ENCODE measurements around the gene UBR4. TPM values are rescaled to one million over a fixed set of nuclear protein-coding genes. Genes with fewer than 3 reads are reported as not detected.

Gene UBR4
- total and polyA plus RNA-seq, 5 donors = 48.9 to 70.3 (median 64.5) TPM

DNA sequence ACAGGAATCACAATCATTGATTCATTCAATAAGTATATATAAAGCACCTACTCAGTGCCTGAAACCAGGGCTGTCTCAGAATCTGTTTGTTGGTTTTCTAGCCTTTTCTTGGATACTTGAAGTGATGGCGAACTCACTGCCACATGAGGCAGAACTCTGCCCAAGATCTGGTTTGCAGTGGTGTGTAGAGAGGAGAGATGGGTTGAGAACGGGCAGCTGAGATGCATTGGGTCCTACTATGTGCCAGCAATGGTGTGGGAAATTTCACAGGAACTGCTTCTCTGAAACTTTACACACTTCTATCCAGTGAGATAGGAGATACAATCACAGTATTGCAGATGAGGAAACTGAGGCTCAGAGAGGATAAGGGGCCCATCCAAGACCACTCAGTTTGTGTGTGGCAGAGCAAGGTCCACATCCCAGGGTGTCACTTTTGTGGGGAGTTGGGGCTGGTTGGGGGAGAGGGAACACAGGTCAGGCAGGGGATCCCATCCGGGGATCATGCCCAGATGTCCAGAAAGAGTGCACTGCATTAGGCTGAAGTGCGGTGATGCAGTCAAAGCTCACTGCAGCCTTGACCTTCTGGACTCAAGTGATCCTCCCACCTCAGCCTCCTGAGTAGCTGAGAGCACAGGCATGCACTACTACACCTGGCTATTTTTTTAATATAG is 169.9 kb downstream of the UBR4 start:
- intact Hi-C loops (cut with DNase I) = no loop called here
- 87% methylated on average over 4 of the region's 4 CpGs for WGBS
- ATAC-seq (no peak), DNase-seq (no peak)
- Histone ChIP-seq H3K27me3 (ENCODE audit: control insufficient read depth, insufficient read depth) (no peaks in the 10 kb centered on the region), H3K4me3 (ENCODE audit: low read length) (no peak overlapping the region), H3K9me3 (ENCODE audit: control insufficient read depth, low read length) (no peaks in the 10 kb centered on the region), H3K27ac (ENCODE audit: low read length) (no peak overlapping the region), H3K4me1 (ENCODE audit: control insufficient read depth, insufficient read depth, low read length) (peaks cover 2% of the 10 kb centered on the region)

- WGBS = 85% methylated on average over 5 of the region's 5 CpGs
- intact Hi-C loops (cut with DNase I) = no loop called here
- Histone ChIP-seq H3K9me3 (ENCODE audit: control insufficient read depth, low read length) (no peaks in the 10 kb centered on the region), H3K27ac (ENCODE audit: low read length) (no peak overlapping the region), H3K4me3 (ENCODE audit: low read length) (no peak overlapping the region), H3K27me3 (ENCODE audit: control insufficient read depth, insufficient read depth) (no peaks in the 10 kb centered on the region), H3K4me1 (ENCODE audit: control insufficient read depth, insufficient read depth, low read length) (peaks cover 2% of the 10 kb centered on the region)
- no peak for DNase-seq
- no peak for ATAC-seq
These were observed 171.3 kb downstream of the UBR4 start for GRCh38 chr1:19038732-19039131.

DNA sequence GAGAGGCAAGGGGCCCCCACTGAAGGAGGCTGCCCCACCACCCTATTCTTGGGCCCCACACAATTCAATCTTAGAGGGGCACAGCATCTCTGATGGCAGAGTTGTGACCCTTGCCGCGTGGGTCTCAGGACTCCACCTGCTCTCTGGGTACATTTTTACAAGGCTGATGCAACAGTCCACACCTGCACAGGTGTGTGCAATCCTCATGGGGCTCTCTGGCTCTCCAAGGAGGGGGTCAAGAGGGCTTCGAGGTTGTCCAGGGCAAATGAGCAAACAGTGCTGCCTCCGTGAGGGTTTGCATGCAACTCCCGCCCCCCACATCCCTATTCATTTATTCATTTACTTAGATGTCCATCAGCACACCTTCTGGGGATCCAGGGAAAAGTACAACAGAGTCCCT is 172.0 kb downstream of the UBR4 start:
- Histone ChIP-seq H3K4me1 (ENCODE audit: control insufficient read depth, insufficient read depth, low read length) (peaks cover 2% of the 10 kb centered on the region), H3K9me3 (ENCODE audit: control insufficient read depth, low read length) (no peaks in the 10 kb centered on the region), H3K4me3 (ENCODE audit: low read length) (no peak overlapping the region), H3K27ac (ENCODE audit: low read length) (no peak overlapping the region), H3K27me3 (ENCODE audit: control insufficient read depth, insufficient read depth) (no peaks in the 10 kb centered on the region)
- ATAC-seq (no peak), DNase-seq (peak in 1 of 3 donors; percentile 12)
- 84% methylated on average over 5 of the region's 5 CpGs for WGBS
- intact Hi-C loops (cut with DNase I) = no loop called here

DNA sequence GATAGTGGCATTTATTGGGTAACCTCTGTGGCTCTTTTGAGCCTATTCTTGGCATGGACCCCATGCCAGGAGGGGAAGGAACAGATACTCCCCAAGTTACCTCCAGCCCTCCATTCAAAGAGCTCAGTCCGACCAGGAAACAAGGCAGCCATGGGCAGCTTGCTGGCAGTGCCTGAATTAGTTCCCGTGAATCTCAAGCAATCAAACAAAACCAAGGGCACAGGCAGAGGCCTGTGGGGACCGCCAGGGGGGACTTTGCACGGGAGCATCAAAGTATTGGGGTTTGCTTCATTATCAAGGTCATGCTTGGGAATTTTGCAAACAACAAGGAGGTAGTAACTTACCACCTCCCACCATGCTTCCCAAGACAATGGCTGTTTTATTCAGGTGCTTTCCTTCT is 172.4 kb downstream of the UBR4 start:
- Histone ChIP-seq H3K4me1 (ENCODE audit: control insufficient read depth, insufficient read depth, low read length) (peaks cover 2% of the 10 kb centered on the region), H3K4me3 (ENCODE audit: low read length) (no peak overlapping the region), H3K9me3 (ENCODE audit: control insufficient read depth, low read length) (no peaks in the 10 kb centered on the region), H3K27ac (ENCODE audit: low read length) (no peak overlapping the region), H3K27me3 (ENCODE audit: control insufficient read depth, insufficient read depth) (no peaks in the 10 kb centered on the region)
- no peak for DNase-seq
- intact Hi-C loops (cut with DNase I) = no loop called here
- no peak for ATAC-seq
- 80% methylated on average over 4 of the region's 4 CpGs for WGBS

GRCh38 chr1:19036813-19037605 is 173.1 kb downstream of the UBR4 start:
- H3K27me3 ChIP-seq (ENCODE audit: control insufficient read depth, insufficient read depth) = no peaks in the 10 kb centered on the region
- H3K4me1 ChIP-seq (ENCODE audit: control insufficient read depth, insufficient read depth, low read length) = peaks cover 2% of the 10 kb centered on the region
- whole genome bisulfite sequencing = 88% methylated on average over 15 of the region's 15 CpGs
- intact Hi-C loops (cut with DNase I) = no loop called here
- H3K4me3 ChIP-seq (ENCODE audit: low read length) = no peak overlapping the region
- no peaks in the 10 kb centered on the region for H3K9me3 ChIP-seq (ENCODE audit: control insufficient read depth, low read length)
- DNase-seq (peak in 1 of 3 donors; percentile 18), ATAC-seq (no peak)
- no peak overlapping the region for H3K27ac ChIP-seq (ENCODE audit: low read length)

GRCh38 chr1:19036041-19036812 is 173.8 kb downstream of the UBR4 start:
- DNase-seq (peak in 2 of 3 donors; percentile 65 to 68), ATAC-seq (peak; percentile 54 to 77)
- intact Hi-C loops (cut with DNase I) = no loop called here
- WGBS = 35% methylated on average over 17 of the region's 17 CpGs
- Histone ChIP-seq H3K9me3 (ENCODE audit: control insufficient read depth, low read length) (no peaks in the 10 kb centered on the region), H3K4me3 (ENCODE audit: low read length) (no peak overlapping the region), H3K27me3 (ENCODE audit: control insufficient read depth, insufficient read depth) (no peaks in the 10 kb centered on the region), H3K27ac (ENCODE audit: low read length) (no peak overlapping the region), H3K4me1 (ENCODE audit: control insufficient read depth, insufficient read depth, low read length) (peaks cover 2% of the 10 kb centered on the region)

GRCh38 chr1:19035377-19036040 is 174.6 kb downstream of the UBR4 start:
- peak; percentile 7 to 63 for ATAC-seq
- Histone ChIP-seq H3K4me1 (ENCODE audit: control insufficient read depth, insufficient read depth, low read length) (peaks cover 2% of the 10 kb centered on the region), H3K27me3 (ENCODE audit: control insufficient read depth, insufficient read depth) (no peaks in the 10 kb centered on the region), H3K27ac (ENCODE audit: low read length) (no peak overlapping the region), H3K4me3 (ENCODE audit: low read length) (no peak overlapping the region), H3K9me3 (ENCODE audit: control insufficient read depth, low read length) (no peaks in the 10 kb centered on the region)
- DNase-seq = peak in 1 of 3 donors; percentile 18
- WGBS = 60% methylated on average over 7 of the region's 7 CpGs
- intact Hi-C loops (cut with DNase I) = no loop called here

- DNase-seq (peak in 1 of 3 donors; percentile 55), ATAC-seq (no peak)
- intact Hi-C loops (cut with DNase I) = no loop called here
- H3K4me1 ChIP-seq (ENCODE audit: control insufficient read depth, insufficient read depth, low read length) = peaks cover 2% of the 10 kb centered on the region
- no peaks in the 10 kb centered on the region for H3K9me3 ChIP-seq (ENCODE audit: control insufficient read depth, low read length)
- H3K27me3 ChIP-seq (ENCODE audit: control insufficient read depth, insufficient read depth) = no peaks in the 10 kb centered on the region
- no peak overlapping the region for H3K27ac ChIP-seq (ENCODE audit: low read length)
- 83% methylated on average over 10 of the region's 10 CpGs for WGBS
- H3K4me3 ChIP-seq (ENCODE audit: low read length) = no peak overlapping the region
These were observed 175.3 kb downstream of the UBR4 start for GRCh38 chr1:19034721-19035120.

DNA sequence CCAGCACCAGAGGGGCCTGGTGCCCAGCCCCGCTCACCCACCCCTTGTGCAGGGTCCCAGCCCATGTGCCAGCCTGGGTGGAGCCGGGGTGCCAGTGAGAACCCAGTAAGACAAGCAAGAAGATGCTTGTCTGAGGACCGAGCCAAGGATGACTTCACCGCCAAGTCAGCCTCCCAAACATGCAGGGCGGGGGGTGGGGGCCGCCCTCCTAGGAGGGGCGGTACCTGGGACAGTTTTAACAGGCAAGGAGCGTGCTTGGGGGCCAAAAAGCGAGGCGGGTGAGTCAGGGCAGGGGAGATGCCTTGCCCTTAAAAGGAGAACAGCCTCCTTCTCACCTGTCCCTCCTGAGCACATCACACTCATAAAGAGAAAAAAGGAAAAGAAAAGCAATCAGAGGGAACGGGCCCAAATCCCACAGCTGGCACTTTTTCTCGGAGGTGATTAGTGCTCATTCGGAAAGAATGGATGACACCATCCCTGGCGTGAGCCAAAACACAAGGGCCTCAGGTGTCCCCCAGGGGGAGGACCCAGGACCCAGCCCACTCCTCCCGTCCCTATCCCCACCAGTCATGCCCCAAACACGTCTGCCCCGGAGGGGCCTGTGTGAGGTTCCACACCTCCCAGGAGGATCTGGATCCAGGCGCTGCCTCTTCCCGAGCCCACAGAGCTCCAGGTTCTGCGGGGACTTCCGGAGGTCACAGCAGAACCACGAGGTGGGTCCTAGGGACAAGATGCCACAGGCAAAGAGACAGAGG is 176.0 kb downstream of the UBR4 start:
- no peak overlapping the region for H3K27ac ChIP-seq (ENCODE audit: low read length)
- no peak for ATAC-seq
- H3K4me3 ChIP-seq (ENCODE audit: low read length) = no peak overlapping the region
- no peaks in the 10 kb centered on the region for H3K9me3 ChIP-seq (ENCODE audit: control insufficient read depth, low read length)
- H3K27me3 ChIP-seq (ENCODE audit: control insufficient read depth, insufficient read depth) = no peaks in the 10 kb centered on the region
- 86% methylated on average over 22 of the region's 22 CpGs for WGBS
- intact Hi-C loops (cut with DNase I) = no loop called here
- peaks cover 2% of the 10 kb centered on the region for H3K4me1 ChIP-seq (ENCODE audit: control insufficient read depth, insufficient read depth, low read length)
- peak in 1 of 3 donors; percentile 22 for DNase-seq

DNA sequence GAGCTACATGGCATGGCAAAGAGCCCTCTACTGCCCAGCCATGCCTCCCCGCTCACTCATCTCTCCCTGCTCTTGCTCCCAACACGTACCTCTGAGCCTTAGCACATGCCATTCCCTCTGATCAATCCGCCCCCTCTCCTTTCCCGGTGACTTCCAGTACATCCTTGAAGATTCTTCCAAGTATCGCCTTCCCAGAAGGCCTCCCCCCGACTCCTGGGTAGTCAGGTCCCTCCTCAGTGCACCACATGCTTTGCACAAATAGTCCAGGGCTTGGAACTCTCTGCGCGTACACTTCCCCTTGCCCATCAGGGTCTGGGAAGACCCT is 176.6 kb downstream of the UBR4 start:
- Histone ChIP-seq H3K4me1 (ENCODE audit: control insufficient read depth, insufficient read depth, low read length) (peaks cover 2% of the 10 kb centered on the region), H3K4me3 (ENCODE audit: low read length) (no peak overlapping the region), H3K27me3 (ENCODE audit: control insufficient read depth, insufficient read depth) (no peaks in the 10 kb centered on the region), H3K27ac (ENCODE audit: low read length) (no peak overlapping the region), H3K9me3 (ENCODE audit: control insufficient read depth, low read length) (no peaks in the 10 kb centered on the region)
- 87% methylated on average over 8 of the region's 8 CpGs for WGBS
- peak in 1 of 3 donors; percentile 3 for DNase-seq
- ATAC-seq = no peak
- intact Hi-C loops (cut with DNase I) = no loop called here
